ENCODE results near the gene FAM81A.

DNA sequence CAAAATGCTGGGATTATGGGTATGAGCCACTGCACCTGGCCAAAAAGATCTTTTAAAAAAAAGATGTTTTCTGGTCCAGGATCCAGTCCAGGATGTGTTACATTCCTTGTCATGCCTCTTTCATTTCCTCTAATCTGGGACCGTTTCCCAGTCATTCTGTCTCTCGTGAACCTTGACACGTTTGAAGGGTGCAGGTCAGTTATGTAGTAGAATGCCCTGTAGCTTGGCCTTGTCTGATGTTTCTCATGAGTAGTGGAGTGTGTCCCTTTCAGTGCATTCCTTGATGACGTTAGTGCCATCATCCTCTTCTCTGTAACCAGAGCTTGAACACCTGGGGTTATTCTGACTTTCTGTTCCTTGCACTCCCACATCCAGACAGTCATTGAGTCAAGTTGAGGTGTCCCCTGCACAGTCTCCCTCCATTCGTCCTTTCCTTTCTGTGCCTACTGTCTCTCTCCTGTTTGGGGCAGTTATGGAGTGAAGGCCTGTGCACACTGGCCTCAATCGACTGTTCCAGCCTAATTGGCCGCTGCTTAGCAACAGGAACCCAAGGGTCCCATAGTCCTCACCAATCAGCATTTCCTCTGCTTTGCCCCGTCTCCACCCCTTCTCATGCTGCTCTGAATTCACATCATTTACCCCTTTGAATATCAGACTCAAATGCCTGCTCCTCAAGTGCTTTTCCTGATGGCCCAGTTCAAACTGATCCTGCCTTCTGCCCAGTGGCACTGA, 5.5 kb downstream of the FAM81A start:
- TF ChIP-seq, protein P1, sequence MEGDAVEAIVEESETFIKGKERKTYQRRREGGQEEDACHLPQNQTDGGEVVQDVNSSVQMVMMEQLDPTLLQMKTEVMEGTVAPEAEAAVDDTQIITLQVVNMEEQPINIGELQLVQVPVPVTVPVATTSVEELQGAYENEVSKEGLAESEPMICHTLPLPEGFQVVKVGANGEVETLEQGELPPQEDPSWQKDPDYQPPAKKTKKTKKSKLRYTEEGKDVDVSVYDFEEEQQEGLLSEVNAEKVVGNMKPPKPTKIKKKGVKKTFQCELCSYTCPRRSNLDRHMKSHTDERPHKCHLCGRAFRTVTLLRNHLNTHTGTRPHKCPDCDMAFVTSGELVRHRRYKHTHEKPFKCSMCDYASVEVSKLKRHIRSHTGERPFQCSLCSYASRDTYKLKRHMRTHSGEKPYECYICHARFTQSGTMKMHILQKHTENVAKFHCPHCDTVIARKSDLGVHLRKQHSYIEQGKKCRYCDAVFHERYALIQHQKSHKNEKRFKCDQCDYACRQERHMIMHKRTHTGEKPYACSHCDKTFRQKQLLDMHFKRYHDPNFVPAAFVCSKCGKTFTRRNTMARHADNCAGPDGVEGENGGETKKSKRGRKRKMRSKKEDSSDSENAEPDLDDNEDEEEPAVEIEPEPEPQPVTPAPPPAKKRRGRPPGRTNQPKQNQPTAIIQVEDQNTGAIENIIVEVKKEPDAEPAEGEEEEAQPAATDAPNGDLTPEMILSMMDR (IDR thresholded peaks at IDR 0.05), result no peak
- no peak for TF ChIP-seq POLR2A (IDR thresholded peaks at IDR 0.05)
